Measurements from ENCODE around the gene CD82.
"Not testable (repeated sequence)": the region's sequence is repeated elsewhere in the genome, so short reads cannot be mapped to it uniquely, and the experiment has no call there.

The CD82 gene

DNA sequence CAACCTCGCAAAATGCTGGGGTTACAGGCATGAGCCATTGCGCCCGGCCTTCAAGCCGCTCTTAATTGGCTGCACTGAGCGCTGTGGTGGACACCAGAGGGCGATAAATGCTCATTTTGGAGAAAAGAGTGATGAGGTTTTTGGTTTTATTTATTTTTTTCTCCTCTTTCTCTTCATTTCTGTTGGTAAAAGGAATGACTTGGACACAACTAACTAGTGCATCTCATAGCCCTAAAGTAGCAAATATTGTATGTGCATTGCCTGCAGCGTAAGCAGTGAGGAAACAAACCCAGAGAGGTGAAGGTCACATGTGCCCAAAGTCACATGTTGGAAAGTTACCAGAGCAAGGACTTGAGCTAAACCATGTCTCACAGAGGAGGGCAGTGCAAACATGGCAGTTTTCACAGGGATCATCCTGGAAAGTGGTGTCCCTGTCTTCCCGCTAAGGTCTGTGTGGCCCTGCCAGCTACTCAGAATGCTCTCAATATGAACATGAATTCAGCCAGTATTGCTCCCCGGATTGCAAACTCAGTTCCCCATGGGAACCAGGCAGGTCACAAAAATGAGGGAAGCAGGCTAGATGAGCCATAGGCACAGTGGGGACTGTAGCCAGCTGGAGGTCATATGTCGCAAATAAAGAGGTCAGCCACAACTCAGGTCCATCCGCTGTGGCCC, 8.6 kb upstream of the CD82 start:
- Histone ChIP-seq H3K9me3 (ENCODE audit: control insufficient read depth, low read length) (no peaks in the 10 kb centered on the region), H3K36me3 (ENCODE audit: control insufficient read depth, insufficient read depth, low read length) (no peaks in the 10 kb centered on the region), H3K9ac (no peak overlapping the region), H3K4me3 (ENCODE audit: low read depth, low read length) (no peak overlapping the region), H3K4me2 (ENCODE audit: low read length) (no peak overlapping the region), H3K27me3 (ENCODE audit: control insufficient read depth, insufficient read depth, low read length) (no peaks in the 10 kb centered on the region), H2AFZ (peak overlapping the region; percentile 39), H3K4me1 (no peaks in the 10 kb centered on the region), H3K27ac (no peak overlapping the region), H3K79me2 (no peaks in the 10 kb centered on the region)
- TF ChIP-seq CTCF (IDR thresholded peaks at IDR 0.05): peak; percentile 78

GRCh38 chr11:44557464-44557863, 8.0 kb upstream of the CD82 start:
- Histone ChIP-seq H3K79me2 (no peaks in the 10 kb centered on the region), H3K27ac (no peak overlapping the region), H2AFZ (no peak overlapping the region), H3K4me2 (ENCODE audit: low read length) (no peak overlapping the region), H3K9me3 (ENCODE audit: control insufficient read depth, low read length) (no peaks in the 10 kb centered on the region), H3K36me3 (ENCODE audit: control insufficient read depth, insufficient read depth, low read length) (no peaks in the 10 kb centered on the region), H3K4me3 (ENCODE audit: low read depth, low read length) (no peak overlapping the region), H3K9ac (no peak overlapping the region), H3K27me3 (ENCODE audit: control insufficient read depth, insufficient read depth, low read length) (no peaks in the 10 kb centered on the region), H3K4me1 (no peaks in the 10 kb centered on the region)
- TF ChIP-seq CTCF (IDR thresholded peaks at IDR 0.05): no peak

GRCh38 chr11:44559207-44559939, 6.1 kb upstream of the CD82 start:
- H3K27ac ChIP-seq: no peak overlapping the region
- no peak overlapping the region for H2AFZ ChIP-seq
- peaks cover 3% of the 10 kb centered on the region for H3K4me1 ChIP-seq
- no peak for TF ChIP-seq CTCF (IDR thresholded peaks at IDR 0.05)
- no peaks in the 10 kb centered on the region for H3K9me3 ChIP-seq (ENCODE audit: control insufficient read depth, low read length)
- H3K4me3 ChIP-seq (ENCODE audit: low read depth, low read length): no peak overlapping the region
- H3K27me3 ChIP-seq (ENCODE audit: control insufficient read depth, insufficient read depth, low read length): no peaks in the 10 kb centered on the region
- no peaks in the 10 kb centered on the region for H3K79me2 ChIP-seq
- H3K4me2 ChIP-seq (ENCODE audit: low read length): no peak overlapping the region
- no peak overlapping the region for H3K9ac ChIP-seq
- H3K36me3 ChIP-seq (ENCODE audit: control insufficient read depth, insufficient read depth, low read length): no peaks in the 10 kb centered on the region

DNA sequence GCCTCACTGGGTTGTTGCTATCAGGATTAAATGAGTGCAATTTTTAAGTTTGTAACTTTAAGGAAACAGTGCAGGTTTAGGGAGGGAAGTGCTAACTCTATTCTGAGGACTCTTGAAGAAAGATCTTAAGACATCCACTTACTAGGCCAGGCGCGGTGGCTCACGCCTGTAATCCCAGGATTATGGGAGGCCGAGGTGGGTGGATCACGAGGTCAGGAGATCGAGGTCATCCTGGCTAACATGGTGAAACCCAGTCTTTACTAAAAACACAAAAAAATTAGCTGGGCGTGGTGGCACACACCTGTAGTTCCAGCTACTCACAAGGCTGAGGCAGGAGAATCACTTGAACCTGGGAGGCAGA, 5.5 kb upstream of the CD82 start:
- not testable (repeated sequence) for H3K9ac ChIP-seq; H2AFZ ChIP-seq; H3K4me2 ChIP-seq (ENCODE audit: low read length); H3K27me3 ChIP-seq (ENCODE audit: control insufficient read depth, insufficient read depth, low read length); H3K9me3 ChIP-seq (ENCODE audit: control insufficient read depth, low read length); H3K79me2 ChIP-seq; H3K4me3 ChIP-seq (ENCODE audit: low read depth, low read length); H3K36me3 ChIP-seq (ENCODE audit: control insufficient read depth, insufficient read depth, low read length); H3K4me1 ChIP-seq; H3K27ac ChIP-seq

GRCh38 chr11:44561275-44561805, 4.1 kb upstream of the CD82 start:
- no peaks in the 10 kb centered on the region for H3K27me3 ChIP-seq (ENCODE audit: control insufficient read depth, insufficient read depth, low read length)
- no peaks in the 10 kb centered on the region for H3K9me3 ChIP-seq (ENCODE audit: control insufficient read depth, low read length)
- TF ChIP-seq CTCF (IDR thresholded peaks at IDR 0.05): no peak
- H3K4me2 ChIP-seq (ENCODE audit: low read length): no peak overlapping the region
- no peaks in the 10 kb centered on the region for H3K79me2 ChIP-seq
- no peak overlapping the region for H3K9ac ChIP-seq
- H3K27ac ChIP-seq: no peak overlapping the region
- H3K4me3 ChIP-seq (ENCODE audit: low read depth, low read length): no peak overlapping the region
- no peaks in the 10 kb centered on the region for H3K36me3 ChIP-seq (ENCODE audit: control insufficient read depth, insufficient read depth, low read length)
- no peak overlapping the region for H2AFZ ChIP-seq
- H3K4me1 ChIP-seq: peaks cover 7% of the 10 kb centered on the region
